Fibroblast of skin of right quadriceps (primary cell): ENCODE measurements around the gene SV2C.

Experiments
- DNase-seq: peaks from one replicate; pipeline ENCODE4 v3.0.0-alpha.2; 2013

The SV2C gene

DNA sequence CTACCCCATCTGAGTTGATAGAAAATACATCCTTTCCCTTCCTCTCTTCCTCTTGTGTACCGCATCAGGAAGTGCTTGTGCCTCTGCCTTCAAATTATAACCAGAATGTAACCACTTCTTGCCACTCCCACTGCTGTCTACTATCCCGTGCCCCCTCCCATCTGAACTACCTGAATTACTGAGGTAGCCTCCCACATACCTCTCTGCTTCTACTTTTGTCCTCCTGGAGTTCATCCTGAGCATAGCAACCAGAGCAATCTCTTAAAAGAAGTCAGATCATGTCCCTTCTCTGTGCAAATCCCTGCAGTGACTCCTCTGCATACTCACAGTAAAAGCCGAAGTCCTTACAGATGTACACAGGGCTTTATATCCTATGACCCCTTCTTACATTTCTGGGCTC is 23.0 kb downstream of the SV2C start:
- no peak for DNase-seq

DNA sequence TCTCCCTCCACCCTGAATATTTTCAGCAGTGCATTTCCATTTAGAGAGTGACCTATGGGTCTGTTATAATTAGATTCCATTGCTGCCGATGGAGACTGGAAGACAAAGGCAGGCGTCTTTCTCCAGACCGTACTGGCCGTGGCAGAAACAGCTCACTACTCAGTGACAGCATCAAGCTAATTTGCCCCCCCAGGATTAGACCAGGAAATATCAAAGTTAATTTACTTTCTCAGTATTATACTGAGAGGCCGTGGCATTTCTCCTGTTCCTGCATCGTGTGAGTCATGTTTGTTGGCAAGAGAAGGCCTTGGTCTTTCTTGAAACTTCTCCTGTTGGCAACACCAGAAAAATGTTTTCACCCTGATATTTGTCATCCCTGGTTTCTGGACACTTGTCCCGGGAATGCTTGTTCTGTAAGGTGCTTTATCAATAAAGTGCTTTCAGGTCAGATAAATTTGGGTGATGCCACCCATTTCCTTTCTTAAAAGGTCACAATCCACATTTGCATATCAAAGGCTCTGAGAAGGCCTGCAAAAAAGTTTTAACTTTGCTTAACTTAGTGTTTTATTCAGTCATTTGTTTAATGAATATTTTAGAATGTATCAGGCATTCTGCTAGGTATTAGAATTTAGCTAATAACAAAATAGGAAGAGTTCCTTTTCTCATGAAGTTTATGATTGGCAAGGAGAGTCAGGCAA is 28.4 kb downstream of the SV2C start:
- DNase-seq, result no peak

GRCh38 chr5:76113103-76113502 is 29.9 kb downstream of the SV2C start:
- DNase-seq, result no peak

DNA sequence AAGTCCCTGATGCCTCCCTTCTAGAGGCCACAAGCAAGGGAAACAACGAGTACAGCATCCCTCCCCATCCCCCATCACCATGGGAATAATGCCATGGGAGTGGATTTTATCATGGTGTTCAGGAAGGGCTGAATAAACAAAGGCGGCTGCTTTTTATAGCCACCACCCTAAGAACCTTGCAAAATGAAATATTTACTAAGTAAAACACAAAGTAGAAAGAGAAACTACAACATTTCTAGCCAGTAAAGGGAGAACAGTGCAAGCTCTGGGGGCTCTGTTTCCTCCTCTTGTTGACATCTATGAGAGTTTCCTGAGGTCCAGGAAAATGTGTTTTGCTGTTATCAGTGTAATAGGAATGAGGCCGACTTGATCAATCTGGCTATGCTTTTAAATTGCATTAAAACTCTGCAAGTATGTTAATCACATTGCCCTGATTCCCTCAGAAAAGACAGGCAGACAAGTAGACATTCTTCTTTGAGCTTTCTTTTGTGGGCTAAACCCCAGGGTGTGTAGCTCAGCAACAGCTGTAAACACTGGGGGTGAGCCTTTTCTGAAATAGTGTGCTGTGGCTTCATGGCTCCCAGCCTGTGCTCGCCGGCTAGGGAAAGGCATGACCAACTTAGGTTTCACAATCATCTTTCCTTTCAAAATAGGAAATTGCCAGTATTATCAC is 31.1 kb downstream of the SV2C start:
- no peak for DNase-seq

DNA sequence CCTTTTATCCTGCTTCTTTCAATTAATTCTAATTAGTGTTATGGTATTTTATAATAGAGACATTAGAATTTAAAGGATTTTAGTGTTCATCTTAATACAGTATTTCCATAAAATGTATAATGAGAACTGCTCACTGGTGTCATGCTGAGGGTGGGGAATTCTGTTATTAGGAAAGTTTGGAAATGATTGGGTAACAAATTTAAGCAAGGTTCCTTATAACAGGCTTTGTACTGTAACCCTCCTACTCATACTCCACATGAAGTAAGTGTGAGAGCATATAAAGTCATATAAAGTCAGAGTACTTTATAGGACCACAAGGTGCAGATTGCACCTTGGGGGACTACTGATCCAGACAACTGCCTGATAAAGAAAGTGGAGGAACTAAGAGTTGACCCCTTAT is 42.2 kb downstream of the SV2C start:
- DNase-seq, result no peak

DNA sequence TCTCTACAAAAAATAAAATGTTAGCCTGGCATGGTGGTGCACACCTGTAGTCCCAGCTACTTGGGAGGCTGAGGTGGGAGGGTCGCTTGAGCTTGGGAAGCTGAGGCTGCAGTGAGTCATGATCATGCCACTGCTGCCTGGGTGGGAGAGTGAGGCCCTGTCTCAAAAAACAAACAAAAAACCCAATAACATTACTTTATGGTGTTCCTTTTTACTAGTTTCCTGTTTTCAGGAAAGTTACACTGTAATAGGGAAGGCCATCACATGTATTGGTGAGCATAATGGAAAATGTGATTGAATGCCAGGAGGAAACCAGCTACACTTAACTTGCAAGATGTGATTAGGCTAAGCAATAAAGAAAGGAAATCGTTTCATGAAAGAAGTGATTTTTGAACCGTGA is 42.7 kb downstream of the SV2C start:
- DNase-seq, result no peak

- DNase-seq, result no peak
These were observed 50.8 kb downstream of the SV2C start for GRCh38 chr5:76134003-76134402.

- no peak for DNase-seq
These were observed 51.5 kb downstream of the SV2C start for GRCh38 chr5:76134646-76135045.

DNA sequence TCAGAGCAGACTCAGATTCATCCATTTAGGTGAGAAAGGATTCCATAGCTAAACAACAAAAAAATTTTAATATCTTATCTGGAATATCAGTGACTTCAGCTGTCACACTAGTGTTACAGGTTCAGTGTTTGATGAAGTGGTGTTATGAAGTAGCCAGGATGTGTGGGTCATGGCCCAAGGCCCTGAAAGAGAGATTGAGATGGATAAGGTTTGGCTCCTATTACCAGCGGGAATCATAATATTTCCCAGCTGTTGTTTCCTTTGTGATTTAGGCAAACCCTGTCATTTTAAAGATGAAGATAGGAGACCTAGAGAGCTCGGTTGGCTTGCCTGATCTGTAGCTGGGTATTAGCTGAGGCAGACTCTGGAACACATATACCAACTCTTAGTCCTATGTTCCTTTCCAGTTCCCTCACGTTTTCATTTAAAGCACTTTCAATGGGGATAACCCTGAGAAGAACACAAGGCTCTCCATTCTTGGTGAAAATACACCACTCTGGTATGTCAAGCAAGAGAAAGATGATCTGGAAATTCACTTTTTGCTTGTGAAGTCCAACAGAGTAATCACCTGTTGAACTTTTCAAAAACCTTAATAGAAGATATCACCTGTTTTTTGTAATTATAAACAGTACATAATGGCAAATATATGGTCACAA is 54.8 kb downstream of the SV2C start:
- no peak for DNase-seq

- no peak for DNase-seq
These were observed 60.7 kb downstream of the SV2C start for GRCh38 chr5:76143884-76144283.

GRCh38 chr5:76144513-76145274 is 61.5 kb downstream of the SV2C start:
- no peak for DNase-seq

DNA sequence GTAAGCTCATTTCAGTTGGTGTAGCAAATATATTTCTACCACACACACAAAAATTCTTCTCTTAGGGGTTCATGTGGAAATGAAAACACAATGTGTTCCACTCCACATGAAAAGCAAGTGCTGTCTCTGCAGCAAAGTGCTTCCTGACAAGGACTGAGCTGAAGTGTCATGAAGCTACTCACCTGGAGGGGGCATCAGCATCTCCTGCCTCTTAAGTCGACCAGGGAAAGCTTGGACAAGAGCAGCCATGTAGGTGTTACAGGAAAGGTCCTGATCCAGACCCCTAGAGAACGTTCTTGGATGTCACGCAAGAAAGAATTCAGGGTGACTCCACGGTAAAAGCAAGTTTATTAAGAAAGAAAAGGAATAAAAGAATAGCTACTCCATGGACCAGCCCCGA is 62.8 kb downstream of the SV2C start:
- no peak for DNase-seq

DNA sequence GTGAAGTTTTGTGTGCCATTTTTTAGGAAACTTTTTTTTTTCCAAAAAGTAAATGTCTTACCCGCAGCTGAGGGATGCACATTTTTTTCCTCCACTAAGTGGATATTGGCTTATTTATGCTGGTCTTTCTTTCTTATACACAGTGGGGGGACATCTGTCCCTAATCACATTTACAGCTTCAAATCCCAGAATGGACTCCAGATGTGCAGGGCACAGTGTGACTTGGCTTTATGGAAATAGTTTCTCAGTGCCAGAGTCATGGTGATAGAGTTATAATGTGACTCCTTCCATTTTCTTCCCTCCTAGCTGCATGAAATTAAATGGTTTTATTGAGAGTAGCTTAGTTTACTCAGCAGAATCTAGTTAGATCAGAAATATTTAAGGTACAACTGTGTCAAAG is 66.5 kb downstream of the SV2C start:
- DNase-seq, result no peak

DNA sequence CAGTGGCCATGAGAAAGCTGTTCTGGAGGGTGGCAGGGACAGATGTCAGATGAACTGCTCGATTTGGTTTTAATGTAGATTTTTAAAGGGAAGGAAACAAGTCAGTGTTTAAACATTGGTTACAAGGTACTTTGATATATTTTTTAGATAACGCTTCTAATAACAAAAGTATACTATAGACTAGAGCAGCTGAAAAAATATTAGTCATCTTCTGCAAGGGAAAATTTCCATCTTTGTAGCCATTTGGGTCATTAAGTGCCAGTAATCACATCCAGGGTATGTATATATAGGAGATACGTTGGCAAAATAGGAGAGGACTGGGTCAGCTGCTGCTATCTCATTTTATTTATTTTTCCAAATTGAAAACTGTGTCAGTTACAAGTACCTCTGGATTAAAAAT is 69.0 kb downstream of the SV2C start:
- DNase-seq, result no peak

DNA sequence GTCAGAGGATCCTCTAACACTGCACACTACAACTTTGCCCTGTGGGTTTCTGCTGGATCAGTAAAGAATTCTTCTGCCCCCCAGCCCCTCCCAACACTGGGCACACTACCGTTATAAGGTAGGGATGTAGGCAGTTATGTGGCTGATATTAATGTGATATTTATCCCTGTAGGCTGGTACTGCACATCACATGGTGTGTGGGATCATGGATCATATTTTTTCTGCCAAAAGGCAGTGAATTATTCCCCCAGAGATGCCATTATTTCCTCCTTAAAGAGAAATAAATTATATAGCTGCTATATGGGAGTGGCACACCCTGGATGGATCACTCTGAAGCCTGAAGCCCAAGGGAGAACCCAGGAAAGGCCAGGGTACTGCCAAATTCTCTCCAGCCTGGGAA is 69.5 kb downstream of the SV2C start:
- no peak for DNase-seq

DNA sequence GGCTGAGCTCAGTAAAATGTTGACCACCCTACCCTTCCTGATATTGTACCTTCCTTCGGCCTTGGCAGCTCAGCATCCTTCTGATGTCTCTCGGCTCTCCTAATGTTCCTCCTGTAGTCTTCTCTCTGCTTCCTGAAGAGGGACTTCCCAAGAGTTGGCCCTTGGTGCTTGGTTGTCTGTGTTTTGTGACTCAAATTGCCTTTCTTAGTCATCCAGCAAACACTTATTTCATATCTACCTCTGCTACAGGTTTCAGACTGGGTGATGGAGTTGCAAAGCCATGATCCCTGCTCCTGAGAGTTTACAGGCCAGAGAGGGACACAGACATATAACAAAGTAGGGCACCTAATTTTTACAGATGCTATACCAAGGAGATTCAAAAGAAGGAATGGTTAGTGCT is 70.1 kb downstream of the SV2C start:
- DNase-seq, result no peak

- no peak for DNase-seq
These were observed 71.0 kb downstream of the SV2C start for GRCh38 chr5:76154009-76154690.

- no peak for DNase-seq
These were observed 72.4 kb downstream of the SV2C start for GRCh38 chr5:76155536-76155935.

DNA sequence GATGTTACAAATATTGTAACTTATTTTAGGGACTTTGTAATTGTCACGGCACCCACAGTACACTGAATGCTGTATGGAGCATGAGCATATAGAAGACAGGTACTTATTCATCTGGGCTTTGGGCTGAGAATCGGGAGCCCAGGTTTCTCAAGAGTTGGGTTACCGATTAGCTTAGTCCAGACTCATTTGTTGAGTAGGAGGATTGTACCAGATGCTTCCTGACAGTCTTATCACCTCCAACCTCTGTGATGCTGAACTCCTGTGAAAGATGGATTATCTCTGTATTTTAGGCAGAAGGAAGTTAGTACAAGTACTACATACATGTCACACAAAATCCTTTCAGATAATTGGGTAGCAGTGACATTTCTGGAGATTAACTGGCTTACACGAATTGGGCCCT is 79.2 kb downstream of the SV2C start:
- DNase-seq, result no peak

GRCh38 chr5:76163111-76163628 is 80.0 kb downstream of the SV2C start:
- no peak for DNase-seq

- no peak for DNase-seq
These were observed 81.8 kb downstream of the SV2C start for GRCh38 chr5:76165029-76165428.

DNA sequence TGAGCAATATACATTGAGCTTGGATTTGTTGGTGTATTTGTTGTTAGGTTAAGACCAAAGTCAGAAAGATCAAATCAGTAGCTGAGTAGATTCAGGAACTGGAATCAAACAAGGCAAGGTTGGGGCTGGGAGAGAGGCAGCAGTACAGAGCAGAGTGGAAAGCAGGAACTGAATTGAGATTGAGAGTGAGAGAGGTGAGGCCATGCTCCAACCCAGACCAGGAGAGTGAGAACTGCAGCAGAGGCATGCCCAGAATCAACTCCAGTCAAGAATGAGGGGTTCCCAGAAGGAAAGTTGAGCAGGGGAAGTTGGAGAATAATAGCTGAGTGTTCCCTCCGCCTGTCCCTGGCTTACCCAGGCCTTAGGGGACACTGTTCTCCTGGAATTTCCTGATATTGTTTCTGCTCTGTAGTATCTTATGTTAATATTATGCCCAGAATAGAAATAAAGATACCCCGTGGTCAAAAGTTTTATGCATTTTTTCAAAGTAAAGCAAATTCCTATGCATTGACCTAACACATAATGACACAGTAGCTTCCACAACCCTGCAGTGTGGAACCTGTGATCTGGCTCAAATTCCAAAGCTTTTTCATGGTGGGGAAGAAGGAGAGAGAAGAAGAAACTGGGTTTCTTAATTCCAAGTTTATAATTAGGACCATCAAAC is 82.7 kb downstream of the SV2C start:
- DNase-seq, result peak; percentile 3
